Kidney (tissue), 14 donors: ENCODE measurements around the gene IQSEC1. TPM values are rescaled to one million over a fixed set of nuclear protein-coding genes. Genes with fewer than 3 reads are reported as not detected.
A peak's percentile ranks its signal among the peaks of the same experiment; 100 is the strongest.

Experiments
- DNase-seq, 5 donors: peaks; one replicate each; pipeline ENCODE4 v3.0.0-alpha.2; 2013 to 2020
- FAIRE-seq: peaks from 2 replicates; lab custom pipeline; 2012; peaks lifted over from hg19 to GRCh38; lab: Jason Lieb, UNC
- H3K27ac ChIP-seq, 2 donors: one replicate each; pipeline ENCODE4 v1.7.0; 2013; ENCODE audit warnings: low read depth in 2 of 2, low read length in 2 of 2, inconsistent platforms in 1 of 2
- H3K27me3 ChIP-seq: one replicate; pipeline ENCODE4 v1.7.1; 2013; ENCODE audit warnings: low read length, inconsistent platforms; ENCODE audit not compliant: control insufficient read depth, insufficient read depth
- H3K36me3 ChIP-seq, 3 donors: one replicate each; pipeline versions ENCODE4 v1.7.0 to v1.7.1; 2013; ENCODE audit warnings: low read length in 3 of 3, control low read depth in 1 of 3, inconsistent platforms in 1 of 3; ENCODE audit not compliant: insufficient read depth in 3 of 3, control insufficient read depth in 2 of 3
- H3K4me1 ChIP-seq, 3 donors: one replicate each; pipeline versions ENCODE4 v1.7.0 to v1.7.1; 2013; ENCODE audit warnings: low read length in 3 of 3, inconsistent platforms in 1 of 3, low read depth in 1 of 3; ENCODE audit not compliant: control insufficient read depth in 2 of 3, insufficient read depth in 2 of 3
- H3K4me3 ChIP-seq, 3 donors: one replicate each; pipeline versions ENCODE4 v1.7.0 to v1.8.1; 2013; ENCODE audit warnings: low read length in 3 of 3, control low read depth in 1 of 3, inconsistent platforms in 1 of 3
- H3K9ac ChIP-seq, 3 donors: one replicate each; pipeline versions ENCODE4 v1.7.0 to v1.7.1; 2013; ENCODE audit warnings: low read length in 3 of 3, control low read depth in 1 of 3, inconsistent platforms in 1 of 3
- H3K9me3 ChIP-seq, 3 donors: one replicate each; pipeline versions ENCODE4 v1.7.0 to v1.7.1; 2013; ENCODE audit warnings: low read length in 3 of 3, control low read depth in 1 of 3, inconsistent platforms in 1 of 3; ENCODE audit not compliant: control insufficient read depth in 2 of 3, insufficient read depth in 1 of 3
- CTCF ChIP-seq: IDR thresholded peaks from 3 replicates; pipeline ENCODE4 v1.5.1; 2012; ENCODE audit warnings: mild to moderate bottlenecking, moderate library complexity, borderline replicate concordance; ENCODE audit not compliant: insufficient read depth; ENCODE audit errors: extremely low read depth
- intact Hi-C: fragments of 100-400 bp; cut with DNase I; formaldehyde crosslinking; loops from one replicate; pipeline ENCODE4 v1.11.1; 2022
- polyA plus RNA-seq: library from polyadenylated mRNA; stranded (reverse); fragments of 350-450 nt; fragmentation: Illumina TruSeq; extraction: RNeasy Lipid Tissue Mini Kit (QIAGEN cat#74804); gene quantifications from one replicate; pipeline ENCODE4 v1.2.3, GENCODE V29; 2014; ENCODE audit warnings: low read depth, low replicate concordance; ENCODE audit not compliant: insufficient read depth
- total RNA-seq: library from RNA; stranded (reverse); fragmentation: NEBNext Ultra II Directional; extraction: Animal tissue kit (Norgen Biotek cat#: 25700); gene quantifications from one replicate; pipeline ENCODE4 v1.2.1, GENCODE V29; 2021
- donor health status: control.
- donor health status: control.
- donor health status: control.
- donor health status: control.
- donor health status: control.
- donor health status: DM: yes; HTN: yes; CAD: no.
- donor health status: Normal renal cell carcinoma (clear cell type).

The IQSEC1 gene
- total and polyA plus RNA-seq, 2 donors from 2014 or later, result 15.1 to 45.7 TPM

- FAIRE-seq (no peak), DNase-seq (no peak)
- Histone ChIP-seq H3K27me3 (no peaks in the 10 kb centered on the region), H3K27ac (no peak overlapping the region), H3K4me3 (no peak overlapping the region), H3K4me1 (peaks cover 0 to 21% (median 13%) of the 10 kb centered on the region in 3 donors), H3K9ac (no peak overlapping the region), H3K9me3 (no peaks in the 10 kb centered on the region), H3K36me3 (no peaks in the 10 kb centered on the region)
- intact Hi-C loops, result no loop called here
- no peak for TF ChIP-seq CTCF
Measured at GRCh38 chr3:12948371-12948770, 124.9 kb downstream of the IQSEC1 start.

DNA sequence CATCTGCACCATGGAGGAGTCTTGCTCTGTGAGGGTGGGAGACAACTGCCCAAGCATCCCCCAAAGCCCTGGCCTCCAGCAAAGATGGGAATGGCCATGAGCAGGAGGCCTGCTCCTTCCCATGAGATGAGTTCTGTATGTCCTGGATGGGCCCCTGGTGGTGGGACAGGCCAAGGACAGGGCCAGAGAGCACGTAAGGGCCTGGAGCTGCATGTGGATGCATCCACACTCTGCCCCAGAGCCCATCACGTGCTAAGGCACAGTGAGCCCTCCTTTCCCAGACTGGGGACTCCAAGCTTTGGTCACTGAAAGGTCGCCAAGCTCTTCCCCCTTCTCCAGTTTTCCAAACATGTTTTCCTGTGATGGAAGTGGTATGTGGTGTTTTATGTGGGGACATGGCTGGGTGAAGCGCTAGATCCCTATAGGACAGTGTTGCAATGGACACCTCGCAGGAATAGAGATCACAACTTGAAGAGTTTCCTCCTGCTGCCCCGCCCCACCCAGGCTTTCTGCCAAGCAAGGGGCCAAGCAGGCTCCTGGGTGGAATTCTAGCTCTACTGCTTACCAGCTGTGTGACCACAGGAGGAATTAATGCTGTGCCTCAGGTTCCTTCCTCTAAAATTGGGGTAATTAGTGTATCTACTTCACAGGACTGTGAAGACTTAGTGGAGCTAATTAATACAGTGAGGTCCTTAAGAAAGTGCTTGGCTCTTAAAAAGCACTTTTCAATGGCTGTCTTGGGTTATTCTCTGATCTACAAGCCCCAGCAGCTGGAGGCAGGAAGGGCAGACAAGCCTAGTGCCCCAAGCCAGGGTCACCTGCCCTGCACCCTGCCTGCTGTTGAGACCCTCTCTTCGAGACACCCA lies 125.5 kb downstream of the IQSEC1 start:
- Histone ChIP-seq H3K36me3 (no peaks in the 10 kb centered on the region), H3K4me1 (peaks cover 0 to 21% (median 13%) of the 10 kb centered on the region in 3 donors), H3K9ac (no peak overlapping the region), H3K27ac (no peak overlapping the region), H3K4me3 (no peak overlapping the region), H3K27me3 (no peaks in the 10 kb centered on the region), H3K9me3 (no peaks in the 10 kb centered on the region)
- DNase-seq (peak in 2 of 5 donors; percentile 60 to 69), FAIRE-seq (no peak)
- no peak for TF ChIP-seq CTCF
- intact Hi-C loops, result no loop called here

DNA sequence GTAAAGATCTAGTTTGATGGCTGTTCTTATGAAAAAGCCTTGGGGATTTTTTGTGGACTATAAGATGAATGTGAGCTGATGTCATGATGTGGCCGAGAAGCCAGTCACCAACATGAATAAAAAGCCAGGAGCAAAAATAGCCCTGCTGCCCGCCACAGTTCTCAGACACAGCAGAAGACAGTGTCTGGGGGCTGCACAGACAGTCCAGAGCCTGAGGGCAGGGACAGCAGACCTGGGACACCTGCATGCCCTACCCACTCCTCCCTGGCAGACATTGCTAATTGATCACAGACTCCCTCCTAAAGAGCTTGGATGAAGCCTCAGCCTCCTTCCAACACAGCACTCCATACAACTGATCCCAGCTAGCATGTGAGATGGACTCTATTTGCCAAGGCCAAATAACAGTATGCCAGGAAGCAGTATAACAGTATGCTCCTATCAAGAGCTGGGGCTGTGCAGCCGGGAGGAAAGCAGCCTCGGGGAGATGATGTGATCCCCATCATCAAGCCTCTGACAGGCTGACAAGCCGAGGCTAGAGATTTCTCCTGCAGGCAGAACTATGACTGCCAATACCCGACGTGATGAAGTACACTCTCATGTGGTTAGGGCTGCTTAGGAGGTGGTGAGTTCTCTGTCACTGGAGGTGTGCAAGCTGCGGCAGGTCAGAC lies 126.4 kb downstream of the IQSEC1 start:
- no peak overlapping the region for H3K27ac ChIP-seq
- TF ChIP-seq CTCF, result no peak
- H3K36me3 ChIP-seq, result no peaks in the 10 kb centered on the region
- DNase-seq (no peak), FAIRE-seq (no peak)
- H3K4me1 ChIP-seq, result peaks cover 0 to 21% (median 13%) of the 10 kb centered on the region in 3 donors
- H3K27me3 ChIP-seq, result no peaks in the 10 kb centered on the region
- H3K9ac ChIP-seq, result no peak overlapping the region
- intact Hi-C loops, result no loop called here
- H3K9me3 ChIP-seq, result no peaks in the 10 kb centered on the region
- no peak overlapping the region for H3K4me3 ChIP-seq
